ENCODE data around the gene DPH1. TPM values are rescaled to one million over a fixed set of nuclear protein-coding genes. Genes with fewer than 3 reads are reported as not detected.

DPH1 gene
- total and polyA plus RNA-seq, 8 donors: 30.7 to 53.3 (median 46.5) TPM

DNA sequence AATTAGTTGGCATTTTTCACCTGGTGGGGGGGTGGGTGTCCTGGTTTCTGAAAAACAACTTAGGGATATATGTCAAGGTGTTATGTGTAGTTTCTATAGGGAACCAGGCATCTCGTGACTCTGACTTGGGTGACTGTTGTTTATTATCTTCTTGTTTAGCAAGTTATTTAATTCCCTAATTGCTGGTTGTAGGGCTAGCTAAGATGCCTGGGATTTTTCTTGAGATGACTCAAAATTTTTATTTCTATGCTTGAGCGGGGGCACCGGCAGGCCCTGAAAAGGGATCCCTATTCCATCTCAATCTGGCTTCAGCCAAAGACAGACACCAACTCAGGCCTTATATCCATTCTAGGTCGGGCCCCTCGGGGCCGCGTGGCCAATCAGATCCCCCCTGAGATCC, 3.2 kb downstream of the DPH1 start:
- H3K9me3 ChIP-seq: no peaks in the 10 kb centered on the region
- no peak overlapping the region for H3K27ac ChIP-seq
- TF ChIP-seq, protein P1, sequence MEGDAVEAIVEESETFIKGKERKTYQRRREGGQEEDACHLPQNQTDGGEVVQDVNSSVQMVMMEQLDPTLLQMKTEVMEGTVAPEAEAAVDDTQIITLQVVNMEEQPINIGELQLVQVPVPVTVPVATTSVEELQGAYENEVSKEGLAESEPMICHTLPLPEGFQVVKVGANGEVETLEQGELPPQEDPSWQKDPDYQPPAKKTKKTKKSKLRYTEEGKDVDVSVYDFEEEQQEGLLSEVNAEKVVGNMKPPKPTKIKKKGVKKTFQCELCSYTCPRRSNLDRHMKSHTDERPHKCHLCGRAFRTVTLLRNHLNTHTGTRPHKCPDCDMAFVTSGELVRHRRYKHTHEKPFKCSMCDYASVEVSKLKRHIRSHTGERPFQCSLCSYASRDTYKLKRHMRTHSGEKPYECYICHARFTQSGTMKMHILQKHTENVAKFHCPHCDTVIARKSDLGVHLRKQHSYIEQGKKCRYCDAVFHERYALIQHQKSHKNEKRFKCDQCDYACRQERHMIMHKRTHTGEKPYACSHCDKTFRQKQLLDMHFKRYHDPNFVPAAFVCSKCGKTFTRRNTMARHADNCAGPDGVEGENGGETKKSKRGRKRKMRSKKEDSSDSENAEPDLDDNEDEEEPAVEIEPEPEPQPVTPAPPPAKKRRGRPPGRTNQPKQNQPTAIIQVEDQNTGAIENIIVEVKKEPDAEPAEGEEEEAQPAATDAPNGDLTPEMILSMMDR (IDR thresholded peaks at IDR 0.05): no peak
- peaks cover 0 to 22% of the 10 kb centered on the region in 2 donors for H3K27me3 ChIP-seq
- ATAC-seq (no peak), DNase-seq (no peak)
- H3K36me3 ChIP-seq: peaks cover 0 to 37% of the 10 kb centered on the region in 2 donors
- H3K4me3 ChIP-seq: no peak overlapping the region
- H3K4me1 ChIP-seq: peaks cover 6 to 15% of the 10 kb centered on the region in 2 donors
- intact Hi-C loops (cut with DNase I): no loop called here

DNA sequence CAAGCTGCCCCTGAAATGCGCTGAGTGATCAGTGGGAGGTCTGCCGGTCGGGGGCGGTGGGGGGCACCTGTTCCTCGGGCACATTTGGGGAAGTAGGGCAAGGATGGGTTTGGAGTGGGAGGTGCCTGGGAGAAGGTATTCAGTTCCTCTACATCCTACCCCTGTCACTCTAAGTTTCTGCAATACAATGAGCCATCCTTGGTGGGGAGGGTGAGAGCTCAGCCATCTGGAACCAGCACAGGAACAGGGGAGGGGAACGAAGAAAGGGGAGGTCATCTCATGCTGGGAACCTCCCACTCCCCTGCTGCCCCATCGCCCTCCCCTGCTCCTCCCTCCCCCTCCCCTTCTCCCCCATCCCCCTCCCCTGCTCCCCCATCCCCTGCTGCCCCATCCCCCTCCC, 4.2 kb downstream of the DPH1 start:
- H3K27me3 ChIP-seq: peaks cover 0 to 11% of the 10 kb centered on the region in 2 donors
- H3K27ac ChIP-seq: no peak overlapping the region
- H3K9me3 ChIP-seq: no peaks in the 10 kb centered on the region
- DNase-seq (no peak), ATAC-seq (no peak)
- H3K36me3 ChIP-seq: peaks cover 0 to 40% of the 10 kb centered on the region in 2 donors
- peaks cover 6 to 15% of the 10 kb centered on the region in 2 donors for H3K4me1 ChIP-seq
- intact Hi-C loops (cut with DNase I): no loop called here
- TF ChIP-seq, protein P1 (IDR thresholded peaks at IDR 0.05): no peak
- H3K4me3 ChIP-seq: no peak overlapping the region

DNA sequence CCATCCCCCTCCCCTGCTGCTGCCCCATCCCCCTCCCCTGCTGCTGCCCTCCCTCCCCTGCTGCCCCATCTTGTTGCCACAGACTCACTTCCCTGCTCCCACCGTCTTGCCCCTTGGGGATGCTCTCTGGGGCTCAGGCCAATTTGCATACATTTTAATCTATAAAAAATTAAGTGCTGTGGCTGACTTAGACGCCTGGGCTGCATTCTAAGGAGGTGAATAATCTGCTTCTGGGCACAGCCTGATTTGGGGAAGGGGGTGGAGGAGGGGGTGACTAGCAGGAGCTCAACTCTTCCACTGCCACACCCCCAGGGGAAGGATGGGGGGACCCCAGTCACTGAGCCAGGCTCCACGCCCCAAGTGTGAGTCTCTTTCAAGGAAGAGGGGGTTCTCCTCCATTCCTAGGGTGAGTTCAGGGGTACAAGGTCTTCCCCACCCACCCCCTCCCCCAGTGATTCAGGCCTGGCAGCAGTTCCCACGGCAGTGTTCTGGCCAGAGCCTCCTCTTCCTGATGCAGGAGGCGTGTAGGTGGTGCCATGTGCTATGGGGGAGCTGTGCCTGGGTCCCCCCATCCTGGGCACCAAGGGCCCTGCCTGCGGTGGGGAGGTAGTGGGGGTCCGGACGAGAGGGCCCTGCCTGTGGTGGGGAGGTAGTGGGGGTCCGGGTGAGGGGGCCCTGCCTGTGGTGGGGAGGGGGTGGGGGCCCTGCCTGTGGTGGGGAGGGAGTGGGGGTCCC, 5.0 kb downstream of the DPH1 start:
- H3K27ac ChIP-seq: no peak overlapping the region
- TF ChIP-seq, protein P1 (IDR thresholded peaks at IDR 0.05): no peak
- intact Hi-C loops (cut with DNase I): no loop called here
- H3K36me3 ChIP-seq: peaks cover 0 to 45% of the 10 kb centered on the region in 2 donors
- no peaks in the 10 kb centered on the region for H3K9me3 ChIP-seq
- H3K4me1 ChIP-seq: peaks cover 6 to 15% of the 10 kb centered on the region in 2 donors
- ATAC-seq (no peak), DNase-seq (peak in 1 of 4 donors; percentile 48)
- H3K27me3 ChIP-seq: peaks cover 0 to 3% of the 10 kb centered on the region in 2 donors
- H3K4me3 ChIP-seq: no peak overlapping the region

DNA sequence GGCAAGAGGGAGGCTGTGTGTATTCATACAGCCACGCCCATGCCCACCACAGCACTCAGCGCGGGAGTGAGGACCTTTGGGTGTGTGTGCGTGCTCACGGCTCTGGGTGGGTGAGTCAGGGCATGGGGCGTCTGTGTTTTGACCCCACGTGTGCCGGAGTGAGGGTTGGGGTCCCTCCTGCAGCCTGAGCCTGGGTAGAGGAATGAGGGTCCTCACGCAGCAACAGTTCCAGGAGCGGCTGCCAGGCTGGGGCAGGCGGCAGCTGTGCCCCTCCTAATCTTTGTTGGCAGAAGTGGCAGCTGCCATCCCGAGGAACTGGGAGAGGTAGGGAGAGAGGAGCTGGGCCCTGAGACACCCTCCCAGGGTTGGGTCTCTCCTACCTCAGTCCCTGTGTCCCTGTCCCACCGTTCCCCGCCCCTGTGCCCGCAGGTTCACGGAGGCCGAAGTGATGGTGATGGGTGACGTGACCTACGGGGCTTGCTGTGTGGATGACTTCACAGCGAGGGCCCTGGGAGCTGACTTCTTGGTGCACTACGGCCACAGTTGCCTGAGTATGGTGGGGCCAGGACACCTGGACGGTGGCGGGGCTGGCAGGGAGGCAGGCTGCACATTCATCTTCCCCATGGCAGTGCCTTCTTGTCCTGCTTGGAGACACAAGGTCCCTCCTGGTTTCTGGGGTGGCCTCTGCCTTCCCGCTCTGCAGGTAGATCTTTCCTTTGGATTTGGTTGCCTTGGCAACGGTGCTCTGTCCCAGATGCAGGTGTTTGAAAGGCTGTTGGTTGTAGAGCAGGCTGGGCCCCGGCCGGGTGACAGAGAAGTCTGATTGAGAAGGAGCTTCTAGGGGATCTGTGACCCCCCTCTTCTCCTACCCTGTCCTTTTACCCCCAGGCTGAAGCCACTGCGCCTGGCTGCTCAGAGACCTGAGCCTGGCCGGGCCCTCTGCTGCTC, 5.9 kb downstream of the DPH1 start:
- peaks cover 4 to 14% of the 10 kb centered on the region in 2 donors for H3K4me1 ChIP-seq
- no peak overlapping the region for H3K27ac ChIP-seq
- H3K9me3 ChIP-seq: no peaks in the 10 kb centered on the region
- H3K4me3 ChIP-seq: no peak overlapping the region
- peak in 1 of 4 donors; percentile 65 for DNase-seq
- intact Hi-C loops (cut with DNase I): no loop called here
- H3K36me3 ChIP-seq: peaks cover 0 to 45% of the 10 kb centered on the region in 2 donors
- H3K27me3 ChIP-seq: no peaks in the 10 kb centered on the region
- TF ChIP-seq, protein P1 (IDR thresholded peaks at IDR 0.05): no peak
- ATAC-seq: no peak

DNA sequence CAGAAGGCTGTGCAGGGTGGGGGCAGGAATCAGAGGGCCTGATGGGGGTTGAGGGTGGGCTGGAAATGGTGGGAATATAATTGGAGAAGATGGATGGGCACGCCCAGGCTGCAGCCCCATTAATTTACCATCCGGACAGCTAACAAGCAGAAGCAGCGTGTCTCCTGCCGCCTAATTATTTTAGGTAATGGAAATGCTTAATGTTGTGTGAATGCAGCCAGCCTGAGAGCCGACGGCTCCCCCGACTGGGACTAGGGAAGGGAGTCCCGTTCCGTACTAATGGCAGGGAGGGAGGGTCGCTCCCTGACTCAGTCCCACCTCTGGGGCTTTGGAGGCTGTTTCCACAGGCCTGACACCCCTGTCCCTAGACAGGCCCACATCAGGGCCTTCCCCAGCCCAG, 7.2 kb downstream of the DPH1 start:
- no peak for DNase-seq
- Histone ChIP-seq H3K4me1 (peaks cover 0 to 12% of the 10 kb centered on the region in 2 donors), H3K9me3 (no peaks in the 10 kb centered on the region), H3K4me3 (no peak overlapping the region), H3K27me3 (no peaks in the 10 kb centered on the region), H3K36me3 (peaks cover 0 to 45% of the 10 kb centered on the region in 2 donors), H3K27ac (no peak overlapping the region)
- ATAC-seq: no peak
- TF ChIP-seq, protein P1 (IDR thresholded peaks at IDR 0.05): no peak
- intact Hi-C loops (cut with DNase I): no loop called here

Data from left lung (tissue), 10 donors.